Ascending aorta (tissue), 2 donors: ENCODE measurements around the gene BCO2. TPM values are rescaled to one million over a fixed set of nuclear protein-coding genes. Genes with fewer than 3 reads are reported as not detected.

Experiments used
- DNase-seq, 2 donors: peaks; one replicate each; pipeline ENCODE4 v3.0.0-alpha.2; 2019; ENCODE audit warnings: low spot score in 2 of 2
- H3K27ac ChIP-seq, 2 donors: fragments of 200-600 bp; sonication (generic); one replicate each; pipeline ENCODE4 v1.5.1; 2016 to 2017; ENCODE audit warnings: mild to moderate bottlenecking in 1 of 2
- H3K27me3 ChIP-seq: fragments of 200-600 bp; sonication (generic); one replicate; pipeline ENCODE4 v1.5.1; 2017
- H3K36me3 ChIP-seq, 2 donors: fragments of 200-600 bp; sonication (generic); one replicate each; pipeline ENCODE4 v1.5.1; 2016
- H3K4me1 ChIP-seq, 2 donors: fragments of 200-600 bp; sonication (generic); one replicate each; pipeline ENCODE4 v1.5.1; 2016 to 2017; ENCODE audit warnings: mild to moderate bottlenecking in 1 of 2
- H3K4me3 ChIP-seq, 2 donors: fragments of 200-600 bp; sonication (generic); one replicate each; pipeline ENCODE4 v1.5.1; 2016 to 2017; ENCODE audit warnings: mild to moderate bottlenecking in 1 of 2
- H3K9me3 ChIP-seq, 2 donors: fragments of 200-600 bp; sonication (generic); one replicate each; pipeline ENCODE4 v1.5.1; 2016
- intact Hi-C: fragments of 100-400 bp; cut with DNase I; formaldehyde crosslinking; loops from one replicate; pipeline ENCODE4 v1.15.1; 2023
- total RNA-seq: library from RNA; depleted of rRNA; stranded (reverse); fragments of >200 nt; gene quantifications from one replicate; pipeline ENCODE4 v1.1.0, GENCODE V29; 2016
- TF ChIP-seq, protein P1 (sequence below), 3 experiments: fragments of 200-600 bp in 2 of 3; fragments of 450-650 bp in 1 of 3; sonication (generic) in 2 of 3; IDR thresholded peaks; one replicate each; pipeline ENCODE4 v1.5.1; 2016 to 2019; ENCODE audit warnings: antibody characterized with exemption in 3 of 3, mild to moderate bottlenecking in 1 of 3, moderate library complexity in 1 of 3

The BCO2 gene
- total RNA-seq, 1 donor from 2014 or later: not detected

DNA sequence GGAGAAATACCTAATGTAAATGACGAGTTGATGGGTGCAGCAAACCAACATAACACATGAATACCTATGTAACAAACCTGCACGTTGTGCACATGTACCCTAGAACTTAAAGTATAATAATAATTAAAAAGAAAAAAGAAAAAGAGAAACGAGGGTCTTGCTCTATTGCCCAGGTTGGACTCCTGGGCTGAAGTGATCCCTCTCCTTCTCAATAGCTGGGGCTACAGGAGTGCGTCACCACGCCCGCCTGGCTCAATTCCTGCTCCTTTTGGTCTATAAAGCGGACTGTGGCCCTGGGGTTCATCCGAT lies 50.4 kb downstream of the BCO2 start:
- Histone ChIP-seq H3K36me3 (peaks cover 0 to 15% of the 10 kb centered on the region in 2 donors), H3K9me3 (no peaks in the 10 kb centered on the region), H3K4me3 (peak overlapping the region; percentile 79 to 85), H3K27ac (peak overlapping the region; percentile 93 to 97), H3K27me3 (no peaks in the 10 kb centered on the region), H3K4me1 (peaks cover 0 to 10% of the 10 kb centered on the region in 2 donors)
- TF ChIP-seq, protein P1, sequence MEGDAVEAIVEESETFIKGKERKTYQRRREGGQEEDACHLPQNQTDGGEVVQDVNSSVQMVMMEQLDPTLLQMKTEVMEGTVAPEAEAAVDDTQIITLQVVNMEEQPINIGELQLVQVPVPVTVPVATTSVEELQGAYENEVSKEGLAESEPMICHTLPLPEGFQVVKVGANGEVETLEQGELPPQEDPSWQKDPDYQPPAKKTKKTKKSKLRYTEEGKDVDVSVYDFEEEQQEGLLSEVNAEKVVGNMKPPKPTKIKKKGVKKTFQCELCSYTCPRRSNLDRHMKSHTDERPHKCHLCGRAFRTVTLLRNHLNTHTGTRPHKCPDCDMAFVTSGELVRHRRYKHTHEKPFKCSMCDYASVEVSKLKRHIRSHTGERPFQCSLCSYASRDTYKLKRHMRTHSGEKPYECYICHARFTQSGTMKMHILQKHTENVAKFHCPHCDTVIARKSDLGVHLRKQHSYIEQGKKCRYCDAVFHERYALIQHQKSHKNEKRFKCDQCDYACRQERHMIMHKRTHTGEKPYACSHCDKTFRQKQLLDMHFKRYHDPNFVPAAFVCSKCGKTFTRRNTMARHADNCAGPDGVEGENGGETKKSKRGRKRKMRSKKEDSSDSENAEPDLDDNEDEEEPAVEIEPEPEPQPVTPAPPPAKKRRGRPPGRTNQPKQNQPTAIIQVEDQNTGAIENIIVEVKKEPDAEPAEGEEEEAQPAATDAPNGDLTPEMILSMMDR (IDR thresholded peaks at IDR 0.05): no peak
- peak; percentile 16 to 90 for DNase-seq
- intact Hi-C loops: loop anchor here (5.0 to 10.0 kb wide), 3 partner anchors 451 to 1092 kb away; partner anchors contain the start of gene NCAM1

DNA sequence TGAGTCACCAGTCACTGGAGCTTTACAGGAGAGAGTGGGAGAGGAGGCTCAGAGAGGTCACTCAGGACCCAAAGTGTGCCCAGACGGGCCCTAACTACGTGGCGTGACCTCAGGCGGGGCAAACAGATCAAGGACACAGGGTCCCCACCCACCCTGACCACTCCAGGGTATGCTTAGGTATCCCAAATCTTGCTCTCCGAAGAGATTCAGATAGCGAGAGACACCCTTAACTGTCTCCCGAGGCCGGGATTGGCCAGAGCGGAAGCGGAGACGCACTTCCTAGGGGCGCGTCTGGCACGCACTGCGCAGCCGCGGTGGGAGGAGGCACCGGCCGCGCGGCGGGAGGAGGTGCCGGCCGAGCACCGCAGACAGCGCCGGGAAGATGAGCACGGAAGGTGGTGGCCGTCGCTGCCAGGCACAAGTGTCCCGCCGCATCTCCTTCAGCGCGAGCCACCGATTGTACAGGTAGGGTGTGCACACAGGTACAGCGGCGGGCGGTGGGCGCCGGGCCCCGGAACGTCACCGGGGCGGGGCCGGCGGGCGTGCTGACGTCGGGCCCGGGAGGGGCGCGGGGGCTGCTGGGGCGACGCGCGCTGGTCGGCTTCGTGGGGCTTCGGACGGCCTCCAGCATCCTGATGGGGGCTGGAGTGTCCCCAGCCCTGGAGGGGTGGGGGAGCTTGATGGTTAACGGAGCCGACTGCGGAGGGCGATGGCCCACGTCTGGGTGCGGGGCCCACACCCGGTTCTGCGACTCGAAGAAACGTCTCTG lies 50.9 kb downstream of the BCO2 start, which contains the start of gene PTS:
Gene PTS (plus strand): TSS at position 367 of the 769 bp plus-strand sequence. CDS start 16 bp downstream, at position 383.
- TF ChIP-seq, protein P1 (IDR thresholded peaks at IDR 0.05): no peak
- H3K4me3 ChIP-seq: peak within 1 kb of the TSS; percentile 79 to 85
- peak within 1 kb of the TSS; percentile 93 to 97 for H3K27ac ChIP-seq
- H3K4me1 ChIP-seq: peaks cover 0 to 10% of the 10 kb centered on the region in 2 donors
- peaks cover 4 to 20% of the 10 kb centered on the region in 2 donors for H3K36me3 ChIP-seq
- no peaks in the 10 kb centered on the region for H3K27me3 ChIP-seq
- no peaks in the 10 kb centered on the region for H3K9me3 ChIP-seq
- DNase-seq: peak; percentile 19 to 92
- intact Hi-C loops: loop anchor here (5.0 to 10.0 kb wide), 3 partner anchors 451 to 1091 kb away; partner anchors contain the start of gene NCAM1

DNA sequence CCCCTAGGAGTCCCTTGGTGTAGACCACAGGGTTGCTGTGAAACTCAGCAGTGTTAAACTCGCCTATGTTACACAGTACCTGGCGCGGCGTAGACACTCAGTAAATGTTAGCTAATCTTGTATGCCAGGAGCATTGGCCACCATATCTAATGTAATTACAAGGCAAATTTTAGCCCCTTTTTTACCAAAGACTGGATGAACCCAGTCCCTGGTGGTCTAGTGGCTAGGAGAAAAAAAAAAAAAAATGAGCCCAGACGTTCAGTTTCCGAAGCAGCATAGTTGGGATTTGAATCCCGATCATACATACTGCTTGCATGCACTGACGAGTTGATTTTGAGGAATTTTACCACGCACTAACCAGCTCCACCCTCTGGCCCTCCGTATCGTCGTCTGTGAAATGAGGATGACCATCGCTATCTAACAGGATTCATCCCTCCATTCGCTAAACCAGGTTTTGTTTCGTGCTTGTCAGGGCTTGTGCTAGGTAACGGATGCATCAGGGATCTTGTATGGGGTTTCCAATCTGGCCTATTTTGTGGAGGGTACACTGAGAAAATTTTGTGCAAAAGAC lies 51.6 kb downstream of the BCO2 start:
- intact Hi-C loops: loop anchor here (5.0 to 10.0 kb wide), 3 partner anchors 452 to 1090 kb away; partner anchors contain the start of gene NCAM1

DNA sequence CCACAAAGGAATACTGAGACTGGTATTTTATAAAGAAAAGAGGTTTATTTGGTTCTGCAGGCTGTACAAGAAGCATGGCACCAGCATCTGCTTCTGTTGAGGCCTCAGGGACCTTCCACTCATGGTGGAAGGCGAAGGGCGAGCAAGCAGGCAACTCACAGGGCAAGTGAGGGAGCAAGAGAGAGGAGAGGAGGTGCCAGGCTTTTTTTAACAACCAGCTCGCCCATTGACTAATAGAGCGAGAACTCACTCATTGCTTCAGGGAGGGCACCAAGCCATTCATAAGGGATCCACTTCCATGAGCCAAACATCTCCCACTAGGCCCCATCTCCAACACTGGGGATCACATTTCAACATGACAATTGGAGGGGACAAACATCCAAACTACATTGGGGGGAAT lies 52.2 kb downstream of the BCO2 start:
- Histone ChIP-seq H3K9me3 (no peaks in the 10 kb centered on the region), H3K36me3 (peaks cover 5 to 25% of the 10 kb centered on the region in 2 donors), H3K4me3 (peak overlapping the region; percentile 79 to 85), H3K27ac (peak overlapping the region; percentile 93 to 97), H3K4me1 (peaks cover 0 to 10% of the 10 kb centered on the region in 2 donors), H3K27me3 (no peaks in the 10 kb centered on the region)
- no peak for DNase-seq
- intact Hi-C loops: loop anchor here (5.0 to 10.0 kb wide), 3 partner anchors 453 to 1090 kb away; partner anchors contain the start of gene NCAM1
- TF ChIP-seq, protein P1 (IDR thresholded peaks at IDR 0.05): no peak

More for the DNA sequence above, 51.6 kb downstream of the BCO2 start:
- H3K27ac ChIP-seq: peak overlapping the region; percentile 93 to 97
- H3K27me3 ChIP-seq: no peaks in the 10 kb centered on the region
- H3K4me1 ChIP-seq: peaks cover 0 to 10% of the 10 kb centered on the region in 2 donors
- H3K9me3 ChIP-seq: no peaks in the 10 kb centered on the region
- peaks cover 5 to 24% of the 10 kb centered on the region in 2 donors for H3K36me3 ChIP-seq
- no peak for DNase-seq
- TF ChIP-seq, protein P1 (IDR thresholded peaks at IDR 0.05): no peak
- H3K4me3 ChIP-seq: peak overlapping the region; percentile 79 to 85

DNA sequence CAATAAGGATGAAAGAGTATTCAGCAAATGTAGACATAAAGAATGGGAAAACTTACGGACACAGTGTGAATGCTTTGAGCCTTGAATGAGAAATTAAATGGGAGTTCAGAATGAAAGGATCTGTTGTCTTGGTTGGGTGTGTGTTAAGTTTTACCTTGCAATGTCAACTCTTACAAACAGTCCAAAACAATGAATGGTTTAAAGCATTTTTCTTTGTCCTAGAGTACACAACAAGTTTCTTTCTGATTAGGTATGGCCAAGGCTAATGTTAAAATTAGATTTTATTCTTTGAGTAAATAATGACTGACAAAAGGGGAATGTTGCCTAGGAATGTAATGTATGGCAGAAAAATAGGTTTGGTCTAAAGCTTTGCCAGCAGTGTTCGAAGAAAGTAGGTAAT lies 53.4 kb downstream of the BCO2 start:
- Histone ChIP-seq H3K27ac (no peak overlapping the region), H3K36me3 (peaks cover 5 to 34% of the 10 kb centered on the region in 2 donors), H3K27me3 (no peaks in the 10 kb centered on the region), H3K4me3 (no peak overlapping the region), H3K9me3 (no peaks in the 10 kb centered on the region), H3K4me1 (peaks cover 0 to 10% of the 10 kb centered on the region in 2 donors)
- intact Hi-C loops: loop anchor here (5.0 to 10.0 kb wide), 3 partner anchors 454 to 1089 kb away; partner anchors contain the start of gene NCAM1
- TF ChIP-seq, protein P1 (IDR thresholded peaks at IDR 0.05): no peak
- no peak for DNase-seq
